Renal pelvis (tissue), 12 donors: ENCODE results near the gene OR6C76. TPM values are rescaled to one million over a fixed set of nuclear protein-coding genes. Genes with fewer than 3 reads are reported as not detected.
A peak's percentile ranks its signal among the peaks of the same experiment; 100 is the strongest.
"Not testable (repeated sequence)": the region's sequence is repeated elsewhere in the genome, so short reads cannot be mapped to it uniquely, and the experiment has no call there.

Source experiments
- DNase-seq: peaks from one replicate; pipeline ENCODE4 v3.0.0-alpha.2; 2013
- long read RNA-seq, 16 experiments: transcript quantifications; one replicate each; lab custom pipeline, GENCODE V29; 2026
- polyA plus RNA-seq, 3 donors: library from polyadenylated mRNA; unstranded; fragments of 120-200 nt; gene quantifications; one replicate each; pipeline ENCODE4 v1.2.1, GENCODE V29; 2013; ENCODE audit not compliant: insufficient read length in 3 of 3

Gene OR6C76
- not detected for polyA plus RNA-seq
- long read RNA-seq, donor 1: 0 reads
- long read RNA-seq, donor 2: 0 reads
- long read RNA-seq, donor 3: 0 reads
- long read RNA-seq, donor 4: 0 reads
- long read RNA-seq, donor 5: 0 reads
- long read RNA-seq, donor 6: 0 reads
- long read RNA-seq, donor 7: 0 reads
- long read RNA-seq, donor 8: 0 reads
- long read RNA-seq, donor 9: 0 reads
- long read RNA-seq, donor 10: 0 reads
- long read RNA-seq, donor 11: 0 reads
- long read RNA-seq, donor 12: 0 reads
- long read RNA-seq, donor 13: 0 reads
- long read RNA-seq, donor 14: 0 reads
- long read RNA-seq, donor 15: 0 reads
- long read RNA-seq, donor 16: 0 reads

- no peak for DNase-seq
These were observed at the start of gene OR6C76 for GRCh38 chr12:55425954-55426353. Gene OR6C76 (plus strand): TSS chr12:55426254. CDS start chr12:55426254, 0 bp downstream.

- DNase-seq: no peak
These were observed 40.2 kb upstream of the OR6C76 start for GRCh38 chr12:55385891-55386290.

GRCh38 chr12:55392032-55392795 is 33.8 kb upstream of the OR6C76 start:
- no peak for DNase-seq

GRCh38 chr12:55396326-55396725 is 29.7 kb upstream of the OR6C76 start:
- DNase-seq: no peak

- no peak for DNase-seq
These were observed 25.8 kb upstream of the OR6C76 start, which contains the start of gene OR6C65 for GRCh38 chr12:55400229-55400628. Gene OR6C65 (plus strand): TSS chr12:55400529. CDS start chr12:55400529, 0 bp downstream.

GRCh38 chr12:55407866-55408265 is 18.2 kb upstream of the OR6C76 start:
- DNase-seq: no peak

GRCh38 chr12:55409133-55409532 is 16.9 kb upstream of the OR6C76 start:
- not testable (repeated sequence) for DNase-seq

- not testable (repeated sequence) for DNase-seq
These were observed 13.9 kb upstream of the OR6C76 start for GRCh38 chr12:55412138-55412537.

- not testable (repeated sequence) for DNase-seq
These were observed 12.3 kb upstream of the OR6C76 start for GRCh38 chr12:55413498-55414388.

- peak; percentile 5 for DNase-seq
These were observed 11.6 kb upstream of the OR6C76 start for GRCh38 chr12:55414396-55414823.

GRCh38 chr12:55414889-55415288 is 11.2 kb upstream of the OR6C76 start:
- DNase-seq: not testable (repeated sequence)

- no peak for DNase-seq
These were observed 9.1 kb upstream of the OR6C76 start for GRCh38 chr12:55416961-55417360.

GRCh38 chr12:55420307-55420962 is 5.6 kb upstream of the OR6C76 start:
- no peak for DNase-seq

GRCh38 chr12:55428331-55429243 is 2.5 kb downstream of the OR6C76 start:
- DNase-seq: no peak

- not testable (repeated sequence) for DNase-seq
These were observed 15.2 kb downstream of the OR6C76 start for GRCh38 chr12:55441233-55441632.

- DNase-seq: no peak
These were observed 17.7 kb downstream of the OR6C76 start, which contains the start of gene OR6C2 for GRCh38 chr12:55443776-55444175. Gene OR6C2 (plus strand): TSS chr12:55444076. CDS start chr12:55452214, 8,138 bp downstream.

GRCh38 chr12:55445357-55445756 is 19.3 kb downstream of the OR6C76 start:
- DNase-seq: no peak

- no peak for DNase-seq
These were observed 20.3 kb downstream of the OR6C76 start for GRCh38 chr12:55446326-55446725.

GRCh38 chr12:55448825-55449224 is 22.8 kb downstream of the OR6C76 start:
- no peak for DNase-seq

- not testable (repeated sequence) for DNase-seq
These were observed 38.9 kb downstream of the OR6C76 start for GRCh38 chr12:55464926-55465325.
